ENCODE results near the gene MTLN. TPM values are rescaled to one million over a fixed set of nuclear protein-coding genes. Genes with fewer than 3 reads are reported as not detected.
"Not testable (repeated sequence)": the region's sequence is repeated elsewhere in the genome, so short reads cannot be mapped to it uniquely, and the experiment has no call there.

Gene MTLN
- total and polyA plus RNA-seq, 12 donors = 15.9 to 321 (median 94.3) TPM

DNA sequence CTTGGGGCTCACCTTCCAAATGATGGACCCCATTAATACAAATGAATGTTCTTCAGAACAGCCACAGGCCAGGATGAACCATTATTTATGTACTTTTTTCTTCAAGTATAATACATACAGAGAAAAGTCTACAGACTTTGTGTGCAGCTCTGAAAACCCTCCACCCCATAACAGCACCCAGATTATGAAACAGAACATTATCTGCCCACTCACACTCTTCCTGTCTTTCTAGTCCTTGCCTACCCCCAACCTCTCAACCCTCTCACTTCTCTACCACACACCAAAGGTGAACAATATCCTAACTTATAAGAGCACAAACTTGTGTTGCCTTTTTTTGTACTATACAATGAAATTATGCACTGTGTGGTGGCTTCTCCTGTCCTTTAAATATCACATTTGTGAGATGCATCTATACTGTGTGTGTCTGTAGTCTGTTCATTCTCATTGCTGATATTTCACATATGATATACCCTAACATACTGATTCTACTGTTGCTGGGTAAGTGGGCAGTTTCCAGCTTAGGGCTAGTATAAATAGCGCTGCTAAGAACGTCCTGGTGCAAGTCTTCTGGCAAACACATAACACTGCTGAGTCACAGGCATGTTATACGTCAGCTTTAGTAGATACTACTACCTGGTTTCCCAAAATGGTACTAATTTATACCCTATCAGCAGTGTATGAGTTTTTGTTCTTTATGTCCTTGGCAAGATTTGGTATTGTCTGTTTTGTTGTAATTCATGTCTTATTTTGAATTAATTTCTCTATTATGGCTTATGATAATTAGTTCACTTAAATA, 6.5 kb downstream of the MTLN start:
- H3K27me3 ChIP-seq = no peaks in the 10 kb centered on the region
- no peak overlapping the region for H3K4me3 ChIP-seq
- intact Hi-C loops (cut with DNase I) = no loop called here
- TF ChIP-seq, protein P1, sequence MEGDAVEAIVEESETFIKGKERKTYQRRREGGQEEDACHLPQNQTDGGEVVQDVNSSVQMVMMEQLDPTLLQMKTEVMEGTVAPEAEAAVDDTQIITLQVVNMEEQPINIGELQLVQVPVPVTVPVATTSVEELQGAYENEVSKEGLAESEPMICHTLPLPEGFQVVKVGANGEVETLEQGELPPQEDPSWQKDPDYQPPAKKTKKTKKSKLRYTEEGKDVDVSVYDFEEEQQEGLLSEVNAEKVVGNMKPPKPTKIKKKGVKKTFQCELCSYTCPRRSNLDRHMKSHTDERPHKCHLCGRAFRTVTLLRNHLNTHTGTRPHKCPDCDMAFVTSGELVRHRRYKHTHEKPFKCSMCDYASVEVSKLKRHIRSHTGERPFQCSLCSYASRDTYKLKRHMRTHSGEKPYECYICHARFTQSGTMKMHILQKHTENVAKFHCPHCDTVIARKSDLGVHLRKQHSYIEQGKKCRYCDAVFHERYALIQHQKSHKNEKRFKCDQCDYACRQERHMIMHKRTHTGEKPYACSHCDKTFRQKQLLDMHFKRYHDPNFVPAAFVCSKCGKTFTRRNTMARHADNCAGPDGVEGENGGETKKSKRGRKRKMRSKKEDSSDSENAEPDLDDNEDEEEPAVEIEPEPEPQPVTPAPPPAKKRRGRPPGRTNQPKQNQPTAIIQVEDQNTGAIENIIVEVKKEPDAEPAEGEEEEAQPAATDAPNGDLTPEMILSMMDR (IDR thresholded peaks at IDR 0.05) = no peak
- TF ChIP-seq POLR2A (IDR thresholded peaks at IDR 0.05) = no peak
- H3K9me3 ChIP-seq (replicated peaks in 1 of 3) = no peaks in the 10 kb centered on the region
- 39 to 55% (median 47%) methylated on average over 3 of the region's 3 CpGs for WGBS, 4 donors
- no peaks in the 10 kb centered on the region for H3K36me3 ChIP-seq (replicated peaks in 1 of 2)
- H3K4me1 ChIP-seq (replicated peaks in 1 of 2) = peaks cover 0 to 6% of the 10 kb centered on the region in 2 donors
- H3K27ac ChIP-seq = no peak overlapping the region
- no peak for DNase-seq

DNA sequence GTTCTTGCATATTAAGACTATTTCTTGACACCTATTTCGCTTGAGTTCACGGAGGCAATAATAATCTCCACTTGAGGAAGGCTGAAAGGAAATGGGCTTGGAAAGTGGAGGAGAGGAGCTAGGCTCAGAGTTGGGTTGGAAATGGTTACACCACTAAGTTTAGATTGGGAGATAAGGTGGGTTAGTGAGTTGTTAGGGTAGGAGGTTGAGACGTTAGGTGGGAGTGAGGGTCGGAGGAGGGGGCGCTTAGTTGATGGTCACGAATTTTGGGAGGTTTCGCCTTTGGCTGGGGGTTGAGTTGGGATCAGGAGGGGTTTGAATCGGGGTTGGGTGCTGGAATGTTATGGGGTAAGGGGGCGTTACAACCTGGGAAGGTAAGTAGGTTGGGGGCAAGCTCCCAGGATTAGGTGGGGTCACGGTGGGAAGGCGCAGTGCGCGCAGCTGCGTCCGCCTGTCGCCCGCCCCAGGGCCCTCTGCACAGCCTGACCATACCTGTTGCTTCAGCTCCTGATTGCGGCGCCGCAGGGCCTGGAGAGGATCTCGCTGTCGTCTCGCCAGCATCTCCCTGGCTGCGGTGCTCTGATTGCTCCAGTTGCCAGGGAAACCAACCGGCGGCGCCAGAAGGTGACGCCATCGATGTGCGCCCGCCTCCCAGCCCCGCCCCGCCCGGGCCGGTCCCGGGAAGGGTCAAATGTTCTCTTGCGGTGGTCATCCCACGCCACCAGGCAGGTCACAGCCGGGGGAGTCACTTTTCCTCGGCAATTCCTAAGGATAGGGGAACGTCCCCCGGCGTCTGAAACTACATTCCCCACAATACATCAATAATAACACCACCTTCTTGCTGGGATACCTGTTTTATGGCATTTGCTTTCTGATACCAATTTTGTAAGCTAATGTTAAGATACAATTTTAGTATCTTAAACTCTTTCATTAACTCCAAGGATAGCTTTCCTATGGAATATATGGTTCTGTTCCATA, 7.7 kb downstream of the MTLN start, which contains the start of gene NPHP1:
NPHP1 (minus strand) TSS at position 606 of the 978 bp plus-strand sequence; CDS start at position 561, 45 bp downstream.
- 1 to 2% (median 1%) methylated on average over 23 to 43 of the region's 43 CpGs for WGBS, 4 donors
- Histone ChIP-seq H3K27me3 (no peaks in the 10 kb centered on the region), H3K27ac (no peak within 1 kb of the TSS), H3K4me3 (peak within 1 kb of the TSS in 3 of 4 donors; percentile 52 to 64 (median 53)), H3K9me3 (replicated peaks in 1 of 3) (no peaks in the 10 kb centered on the region), H3K4me1 (replicated peaks in 1 of 2) (peaks cover 0 to 6% of the 10 kb centered on the region in 2 donors), H3K36me3 (replicated peaks in 1 of 2) (no peaks in the 10 kb centered on the region)
- peak; percentile 9 to 48 for TF ChIP-seq POLR2A (IDR thresholded peaks at IDR 0.05)
- TF ChIP-seq, protein P1 (IDR thresholded peaks at IDR 0.05) = no peak
- intact Hi-C loops (cut with DNase I) = no loop called here
- peak; percentile 83 to 95 (median 88) for DNase-seq

DNA sequence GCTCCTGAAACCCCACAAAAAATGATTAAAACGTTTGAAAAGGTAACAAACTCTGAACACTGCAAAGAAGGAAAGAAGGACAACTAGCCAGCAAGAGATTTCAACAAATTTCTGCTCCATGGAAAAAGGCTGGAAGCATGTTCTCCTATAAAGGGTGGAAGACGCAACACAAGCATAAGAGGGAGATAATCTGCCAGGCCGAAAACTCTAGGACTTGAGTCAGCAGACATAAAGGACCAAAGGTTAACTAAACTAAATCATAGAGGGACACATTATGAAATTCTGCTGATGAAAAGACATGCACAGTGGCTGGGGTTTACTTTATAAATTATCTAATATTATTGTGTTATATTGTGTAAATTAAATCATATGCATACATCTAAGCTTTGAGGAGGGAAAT, 14.3 kb downstream of the MTLN start:
- Histone ChIP-seq H3K27ac (no peak overlapping the region), H3K36me3 (replicated peaks in 1 of 2) (no peaks in the 10 kb centered on the region), H3K4me1 (replicated peaks in 1 of 2) (no peaks in the 10 kb centered on the region), H3K4me3 (no peak overlapping the region), H3K9me3 (replicated peaks in 1 of 3) (no peaks in the 10 kb centered on the region), H3K27me3 (no peaks in the 10 kb centered on the region)
- intact Hi-C loops (cut with DNase I) = no loop called here
- DNase-seq = no peak
- TF ChIP-seq POLR2A (IDR thresholded peaks at IDR 0.05) = no peak
- TF ChIP-seq, protein P1 (IDR thresholded peaks at IDR 0.05) = no peak
- 73 to 79% (median 76%) methylated on average over 3 of the region's 3 CpGs for WGBS, 4 donors

DNA sequence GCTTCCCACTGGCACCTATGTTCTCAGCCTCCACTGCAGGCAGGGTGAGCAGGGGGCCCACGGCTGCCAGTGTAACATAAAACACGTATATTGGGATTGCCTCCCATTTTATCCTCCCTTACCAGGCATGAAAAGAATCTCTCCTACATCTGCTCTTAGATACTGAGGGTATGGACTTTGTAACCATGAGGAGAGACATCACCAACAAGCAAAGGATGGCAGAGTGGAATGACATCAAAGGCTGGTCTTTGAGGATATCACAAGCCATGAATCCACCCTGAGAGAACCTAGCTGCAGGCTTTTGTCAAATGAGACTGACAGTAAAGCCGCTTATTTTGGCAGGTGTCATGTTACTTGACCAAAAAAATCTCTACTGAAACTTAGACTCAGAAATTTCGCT, 14.9 kb downstream of the MTLN start:
- Histone ChIP-seq H3K36me3 (replicated peaks in 1 of 2) (no peaks in the 10 kb centered on the region), H3K4me3 (no peak overlapping the region), H3K4me1 (replicated peaks in 1 of 2) (no peaks in the 10 kb centered on the region), H3K9me3 (replicated peaks in 1 of 3) (no peaks in the 10 kb centered on the region), H3K27me3 (no peaks in the 10 kb centered on the region), H3K27ac (no peak overlapping the region)
- intact Hi-C loops (cut with DNase I) = no loop called here
- WGBS, 4 donors = 82 to 91% (median 87%) methylated on average over 4 of the region's 4 CpGs
- TF ChIP-seq POLR2A (IDR thresholded peaks at IDR 0.05) = no peak
- TF ChIP-seq, protein P1 (IDR thresholded peaks at IDR 0.05) = no peak
- no peak for DNase-seq

DNA sequence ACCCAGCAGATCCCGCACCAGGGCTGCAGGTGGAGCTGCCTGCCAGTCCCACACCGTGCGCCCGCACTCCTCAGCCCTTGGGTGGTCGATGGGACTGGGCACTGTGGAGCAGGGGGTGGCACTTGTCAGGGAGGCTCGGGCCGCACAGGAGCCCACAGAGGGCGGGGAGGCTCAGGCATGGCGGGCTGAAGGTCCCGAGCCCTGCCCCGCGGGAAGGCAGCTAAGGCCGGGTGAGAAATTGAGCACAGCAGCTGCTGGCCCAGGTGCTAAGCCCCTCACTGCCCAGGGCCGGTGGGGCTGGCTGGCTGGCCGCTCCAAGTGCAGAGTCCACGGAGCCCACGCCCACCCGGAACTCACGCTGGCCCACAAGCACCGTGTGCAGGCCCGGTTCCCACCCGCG, 22.2 kb downstream of the MTLN start:
- H3K27ac ChIP-seq; H3K27me3 ChIP-seq; H3K9me3 ChIP-seq (replicated peaks in 1 of 3); H3K36me3 ChIP-seq (replicated peaks in 1 of 2); H3K4me1 ChIP-seq (replicated peaks in 1 of 2); H3K4me3 ChIP-seq; intact Hi-C loops (cut with DNase I); DNase-seq: not testable (repeated sequence)
- 96 to 100% (median 97%) methylated on average over 7 to 23 of the region's 23 CpGs; no CpG with 5 or more reads in 1 of the 4 donors for WGBS, 4 donors
